OCI-LY7 (cell line): ENCODE results near the gene TEX2. TPM values are rescaled to one million over a fixed set of nuclear protein-coding genes. Genes with fewer than 3 reads are reported as not detected.

ENCODE experiments used
- BruUV-seq: library from RNA; stranded (reverse); fragments of 400-500 nt; replicated peaks from 2 replicates; lab custom pipeline; 2021; lab: Mats Ljungman, UMichigan
- CTCF ChIA-PET: fragments of 300-600 bp; sonication (Branson Sonifier 250); formaldehyde crosslinking; loops from one replicate; lab custom pipeline; 2022; ENCODE audit warnings: antibody characterized with exemption; ENCODE audit not compliant: unreplicated experiment; lab: Charles Lee
- POLR2A ChIA-PET: fragments of 300-600 bp; sonication (Branson Sonifier 250); formaldehyde crosslinking; loops from one replicate; lab custom pipeline; 2022; ENCODE audit warnings: antibody characterized with exemption; lab: Charles Lee
- DNase-seq: peaks from one replicate; pipeline ENCODE4 v3.0.0-alpha.2; 2015; ENCODE audit warnings: low spot score
- H2AFZ ChIP-seq: fragments of 200-600 bp; sonication (generic), shearing (Covaris generic); 2 replicates; pipeline ENCODE4 v1.6.1; 2014; ENCODE audit warnings: mild to moderate bottlenecking, antibody characterized with exemption, low read length, moderate library complexity
- H3K27ac ChIP-seq: fragments of 200-600 bp; sonication (generic); 2 replicates; pipeline ENCODE4 v1.5.1; 2014; ENCODE audit warnings: mixed run types, low read depth, mild to moderate bottlenecking, moderate library complexity, low read length, inconsistent platforms; ENCODE audit not compliant: poor library complexity, severe bottlenecking
- H3K36me3 ChIP-seq: fragments of 200-600 bp; sonication (generic); 2 replicates; pipeline ENCODE4 v1.6.1; 2014; ENCODE audit warnings: mild to moderate bottlenecking, antibody characterized with exemption, low read length, moderate library complexity, mixed read lengths; ENCODE audit not compliant: insufficient read depth
- H3K4me1 ChIP-seq: fragments of 200-600 bp; sonication (generic); 2 replicates; pipeline ENCODE4 v1.5.1; 2014; ENCODE audit warnings: mild to moderate bottlenecking, low read length; ENCODE audit not compliant: insufficient read depth, poor library complexity, severe bottlenecking
- H3K4me2 ChIP-seq: fragments of 200-600 bp; sonication (generic); 2 replicates; pipeline ENCODE4 v1.6.1; 2014; ENCODE audit warnings: mild to moderate bottlenecking, low read length
- H3K4me3 ChIP-seq: fragments of 200-600 bp; sonication (generic); 2 replicates; pipeline ENCODE4 v1.5.1; 2014; ENCODE audit warnings: mild to moderate bottlenecking, low read depth, low read length; ENCODE audit not compliant: poor library complexity, severe bottlenecking
- H3K79me2 ChIP-seq: fragments of 200-600 bp; sonication (generic); 2 replicates; pipeline ENCODE4 v1.6.1; 2016; ENCODE audit warnings: low read depth, mild to moderate bottlenecking, low read length, moderate library complexity, mixed read lengths; ENCODE audit not compliant: insufficient read depth
- H3K9me2 ChIP-seq: fragments of 200-600 bp; sonication (generic); 2 replicates; pipeline ENCODE4 v1.6.1; 2016; ENCODE audit warnings: mild to moderate bottlenecking, low read length, mixed read lengths; ENCODE audit not compliant: insufficient read depth
- H3K9me3 ChIP-seq: fragments of 200-600 bp; sonication (generic); 2 replicates; pipeline ENCODE4 v1.6.1; 2014; ENCODE audit warnings: mild to moderate bottlenecking, mixed run types, low read length, mixed read lengths
- H4K20me1 ChIP-seq: fragments of 200-600 bp; sonication (generic); 2 replicates; pipeline ENCODE4 v1.6.1; 2014; ENCODE audit warnings: mild to moderate bottlenecking, antibody characterized with exemption, low read length, moderate library complexity, mixed read lengths; ENCODE audit not compliant: insufficient read depth
- EZH2phosphoT487 ChIP-seq: fragments of 200-600 bp; sonication (generic); IDR thresholded peaks from 2 replicates; pipeline ENCODE4 v1.6.1; 2018; ENCODE audit warnings: low read depth, borderline replicate concordance, mild to moderate bottlenecking, mixed run types, antibody characterized with exemption, low read length, moderate library complexity, mixed read lengths
- intact Hi-C: fragments of 100-400 bp; cut with micrococcal nuclease; formaldehyde crosslinking; loops from one replicate; pipeline ENCODE4 v1.10.0; 2022; ENCODE audit not compliant: unreplicated experiment
- total RNA-seq, 2 experiments: library from RNA; depleted of rRNA in 1 of 2; stranded (reverse); fragments of >200 nt in 1 of 2; shearing (Covaris generic) in 1 of 2; gene quantifications; 2 replicates each; pipeline ENCODE4 v1.2.3, GENCODE V29; 2014 to 2022
- TF ChIP-seq, protein P1 (sequence below): fragments of 200-600 bp; sonication (generic); conservative IDR thresholded peaks from 2 replicates; pipeline ENCODE4 v1.5.1; 2014; ENCODE audit warnings: mild to moderate bottlenecking, antibody characterized with exemption, low read length, moderate library complexity, mixed read lengths

Gene TEX2
- total RNA-seq, 2 experiments from 2014 or later, result 7.4 to 12.4 TPM

DNA sequence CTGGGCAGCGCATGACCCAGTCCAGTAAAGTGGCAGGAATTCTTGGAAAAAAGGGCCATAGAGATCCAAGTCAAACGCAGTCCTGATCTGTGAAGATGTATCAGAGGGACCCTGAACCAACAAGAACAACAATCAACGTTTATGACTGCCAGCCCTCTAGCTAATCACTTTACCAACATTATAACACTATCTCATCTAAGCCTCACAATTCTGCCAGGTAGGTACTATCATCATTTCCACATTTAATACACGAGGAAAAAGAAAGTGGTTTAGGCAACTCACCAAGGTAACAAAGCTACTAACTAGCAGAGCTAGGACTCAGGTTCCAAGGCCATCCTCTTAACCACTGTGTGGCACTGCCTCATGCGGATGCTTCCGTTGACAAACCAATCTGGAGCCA is 28.1 kb downstream of the TEX2 start:
- intact Hi-C loops, result no loop called here
- CTCF ChIA-PET, result no interaction called here
- no peaks in the 10 kb centered on the region for H3K79me2 ChIP-seq

DNA sequence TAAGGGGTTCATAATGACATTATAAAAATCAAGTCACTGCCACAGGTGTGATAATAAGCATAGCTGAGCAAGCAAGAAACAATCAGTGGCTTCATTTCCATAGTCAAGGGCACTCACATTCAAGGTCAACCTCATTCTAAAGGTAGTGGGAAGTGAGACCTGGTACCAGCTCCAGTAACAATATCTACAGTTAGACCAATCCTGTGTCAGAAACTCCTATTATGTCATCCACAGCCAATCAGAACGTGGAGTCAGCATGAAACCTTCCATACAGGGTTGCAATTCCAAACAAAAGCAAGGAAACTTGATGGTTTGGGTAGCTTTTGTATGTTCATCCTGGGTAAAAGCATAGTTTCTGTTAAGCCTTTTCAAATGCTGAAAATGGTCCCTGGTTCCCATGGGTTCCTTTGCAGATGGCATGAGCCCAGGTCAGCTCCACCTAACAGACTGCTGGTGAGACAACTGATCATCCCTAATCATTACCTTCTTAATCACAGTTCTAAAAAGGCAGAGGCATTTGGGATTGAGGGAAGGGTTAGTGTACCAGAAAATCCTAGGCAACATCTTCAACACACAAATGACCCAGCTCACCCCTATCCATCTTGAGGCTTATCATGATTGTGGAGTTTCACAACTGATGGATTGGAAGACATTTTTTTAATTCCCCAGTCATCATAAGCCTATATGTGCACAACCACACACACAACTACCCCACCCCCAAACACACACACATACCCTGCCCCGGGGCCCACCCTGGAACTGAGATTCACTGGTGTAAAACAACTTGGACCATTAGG is 30.4 kb downstream of the TEX2 start:
- no peaks in the 10 kb centered on the region for H3K79me2 ChIP-seq
- intact Hi-C loops, result no loop called here
- H3K4me3 ChIP-seq, result no peak overlapping the region
- no peak for DNase-seq
- H3K9me3 ChIP-seq, result no peaks in the 10 kb centered on the region
- H4K20me1 ChIP-seq, result no peaks in the 10 kb centered on the region
- no peaks in the 10 kb centered on the region for H3K36me3 ChIP-seq
- ChIA-PET CTCF (no interaction called here), POLR2A (no interaction called here)
- no peak for TF ChIP-seq EZH2phosphoT487
- TF ChIP-seq, protein P1, sequence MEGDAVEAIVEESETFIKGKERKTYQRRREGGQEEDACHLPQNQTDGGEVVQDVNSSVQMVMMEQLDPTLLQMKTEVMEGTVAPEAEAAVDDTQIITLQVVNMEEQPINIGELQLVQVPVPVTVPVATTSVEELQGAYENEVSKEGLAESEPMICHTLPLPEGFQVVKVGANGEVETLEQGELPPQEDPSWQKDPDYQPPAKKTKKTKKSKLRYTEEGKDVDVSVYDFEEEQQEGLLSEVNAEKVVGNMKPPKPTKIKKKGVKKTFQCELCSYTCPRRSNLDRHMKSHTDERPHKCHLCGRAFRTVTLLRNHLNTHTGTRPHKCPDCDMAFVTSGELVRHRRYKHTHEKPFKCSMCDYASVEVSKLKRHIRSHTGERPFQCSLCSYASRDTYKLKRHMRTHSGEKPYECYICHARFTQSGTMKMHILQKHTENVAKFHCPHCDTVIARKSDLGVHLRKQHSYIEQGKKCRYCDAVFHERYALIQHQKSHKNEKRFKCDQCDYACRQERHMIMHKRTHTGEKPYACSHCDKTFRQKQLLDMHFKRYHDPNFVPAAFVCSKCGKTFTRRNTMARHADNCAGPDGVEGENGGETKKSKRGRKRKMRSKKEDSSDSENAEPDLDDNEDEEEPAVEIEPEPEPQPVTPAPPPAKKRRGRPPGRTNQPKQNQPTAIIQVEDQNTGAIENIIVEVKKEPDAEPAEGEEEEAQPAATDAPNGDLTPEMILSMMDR, result no peak
- no peak overlapping the region for H2AFZ ChIP-seq
- BruUV-seq, result no TSS peak
- peaks cover 3% of the 10 kb centered on the region for H3K4me1 ChIP-seq
- no peak overlapping the region for H3K4me2 ChIP-seq
- H3K9me2 ChIP-seq, result no peaks in the 10 kb centered on the region
- no peak overlapping the region for H3K27ac ChIP-seq

More for the DNA sequence above, 28.1 kb downstream of the TEX2 start:
- TF ChIP-seq, protein P1, result no peak
- TF ChIP-seq EZH2phosphoT487, result no peak
- Histone ChIP-seq H3K27ac (no peak overlapping the region), H3K9me2 (no peaks in the 10 kb centered on the region), H4K20me1 (no peaks in the 10 kb centered on the region), H2AFZ (no peak overlapping the region), H3K36me3 (no peaks in the 10 kb centered on the region), H3K4me1 (peaks cover 3% of the 10 kb centered on the region), H3K9me3 (no peaks in the 10 kb centered on the region), H3K4me2 (no peak overlapping the region), H3K4me3 (no peak overlapping the region)
- no peak for DNase-seq
- POLR2A ChIA-PET, result interaction anchor here (0.6 to 1.4 kb wide), 2 partner anchors 59 to 468 kb away, joined by 4 read pairs; no protein-coding TSS in a partner anchor
- no TSS peak for BruUV-seq

DNA sequence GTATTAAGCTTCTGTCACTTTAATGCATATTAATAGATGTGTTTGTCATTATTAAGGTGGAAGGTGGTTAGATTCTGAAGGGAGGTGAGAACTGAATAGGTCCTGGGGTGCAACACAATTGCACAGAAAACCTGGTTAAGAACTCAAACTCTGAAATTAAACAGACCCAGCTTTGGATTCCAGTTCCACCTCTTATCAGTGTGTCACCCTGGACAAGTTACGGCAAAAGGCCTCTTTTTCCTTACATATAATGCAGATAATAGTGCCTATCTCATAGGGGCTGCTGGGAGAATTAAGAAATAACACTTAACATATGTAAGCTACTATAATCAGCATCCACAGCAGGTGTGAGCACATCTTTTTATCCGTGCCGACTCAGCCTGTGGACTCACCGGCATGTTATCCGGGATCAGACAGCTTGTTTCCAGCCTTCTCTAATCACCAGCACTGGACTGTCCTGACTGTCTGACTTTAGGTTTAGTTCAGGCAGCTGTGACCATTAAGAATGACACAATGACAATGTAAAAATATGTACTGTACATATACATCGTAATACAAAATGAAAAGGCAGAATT is 31.4 kb downstream of the TEX2 start:
- Histone ChIP-seq H3K9me3 (no peaks in the 10 kb centered on the region), H3K36me3 (no peaks in the 10 kb centered on the region), H3K27ac (no peak overlapping the region), H3K79me2 (no peaks in the 10 kb centered on the region), H3K4me1 (peaks cover 3% of the 10 kb centered on the region), H3K9me2 (no peaks in the 10 kb centered on the region), H4K20me1 (no peaks in the 10 kb centered on the region), H2AFZ (no peak overlapping the region), H3K4me2 (no peak overlapping the region), H3K4me3 (no peak overlapping the region)
- POLR2A ChIA-PET, result interaction anchor here (0.5 kb wide), 2 partner anchors 126 to 312 kb away, joined by 3 read pairs; no protein-coding TSS in a partner anchor
- no TSS peak for BruUV-seq
- DNase-seq, result no peak
- intact Hi-C loops, result no loop called here
- CTCF ChIA-PET, result no interaction called here
- no peak for TF ChIP-seq EZH2phosphoT487
- TF ChIP-seq, protein P1, result no peak
